HEK293T (cell line): ENCODE data around the gene SPATA21.

ENCODE experiments used
- ARNT ChIP-seq: fragments of 450-650 bp; IDR thresholded peaks from 2 replicates; pipeline ENCODE4 v1.6.1; 2017; ENCODE audit warnings: mild to moderate bottlenecking
- FOXK2 ChIP-seq: fragments of 450-650 bp; IDR thresholded peaks from 2 replicates; pipeline ENCODE4 v1.6.1; 2016; ENCODE audit warnings: mild to moderate bottlenecking
- L3MBTL2 ChIP-seq: fragments of 450-650 bp; conservative IDR thresholded peaks from 2 replicates; pipeline ENCODE4 v1.6.1; 2016; ENCODE audit warnings: mild to moderate bottlenecking
- SUZ12 ChIP-seq: fragments of 450-650 bp; IDR thresholded peaks from 2 replicates; pipeline ENCODE4 v1.6.1; 2016; ENCODE audit warnings: mild to moderate bottlenecking

- TF ChIP-seq SUZ12: no peak
- TF ChIP-seq L3MBTL2: no peak
- TF ChIP-seq ARNT: no peak
- no peak for TF ChIP-seq FOXK2
Observed at GRCh38 chr1:16430606-16431005, 6.6 kb downstream of the SPATA21 start.
